GM19467 (cell line): ENCODE data around the gene CA7.

Experiments used
- ATAC-seq: cut with Tn5 transposase; IDR thresholded peaks from one replicate; pipeline ENCODE4 v1.9.1; 2021; ENCODE audit warnings: mild to moderate bottlenecking, moderate library complexity; ENCODE audit not compliant: unreplicated experiment

Gene CA7

GRCh38 chr16:66844342-66845079, at the start of gene CA7:
TSS of gene CA7 (plus strand) at chr16:66844414. CDS start at chr16:66844488, 74 bp downstream.
- ATAC-seq = no peak

- no peak for ATAC-seq
Measured at GRCh38 chr16:66798161-66798560, 46.1 kb upstream of the CA7 start.

GRCh38 chr16:66800856-66801255, 43.4 kb upstream of the CA7 start:
- ATAC-seq = no peak

GRCh38 chr16:66801320-66802105, 42.7 kb upstream of the CA7 start, which contains the start of gene TERB1:
TSS of gene TERB1 (minus strand) at chr16:66801584. CDS start at chr16:66796798, 4,786 bp downstream.
- ATAC-seq = no peak

- no peak for ATAC-seq
Measured at GRCh38 chr16:66802159-66802558, 42.1 kb upstream of the CA7 start.

- ATAC-seq = no peak
Measured at GRCh38 chr16:66809765-66810164, 34.4 kb upstream of the CA7 start.

GRCh38 chr16:66810391-66810790, 33.8 kb upstream of the CA7 start:
- ATAC-seq = no peak

- no peak for ATAC-seq
Measured at GRCh38 chr16:66811043-66811442, 33.2 kb upstream of the CA7 start.

- no peak for ATAC-seq
Measured at GRCh38 chr16:66814734-66815133, 29.5 kb upstream of the CA7 start.

- no peak for ATAC-seq
Measured at GRCh38 chr16:66824006-66824405, 20.2 kb upstream of the CA7 start.

- ATAC-seq = peak; percentile 88
Measured at GRCh38 chr16:66830422-66831404, 13.5 kb upstream of the CA7 start, which contains the start of gene NAE1. TSS of gene NAE1 (minus strand) at chr16:66830976. CDS start at chr16:66830899, 77 bp downstream.

GRCh38 chr16:66832190-66832589, 12.0 kb upstream of the CA7 start:
- no peak for ATAC-seq

- ATAC-seq = no peak
Measured at GRCh38 chr16:66832661-66833305, 11.4 kb upstream of the CA7 start.

GRCh38 chr16:66834746-66835145, 9.5 kb upstream of the CA7 start:
- no peak for ATAC-seq

- ATAC-seq = no peak
Measured at GRCh38 chr16:66840883-66841282, 3.3 kb upstream of the CA7 start.

GRCh38 chr16:66841366-66841765, 2.8 kb upstream of the CA7 start:
- ATAC-seq = no peak

- ATAC-seq = no peak
Measured at GRCh38 chr16:66842765-66843164, 1.4 kb upstream of the CA7 start.

GRCh38 chr16:66843191-66843590, 1.0 kb upstream of the CA7 start:
- ATAC-seq = no peak

GRCh38 chr16:66844009-66844341, 239 bp upstream of the CA7 start:
- no peak for ATAC-seq

- no peak for ATAC-seq
Measured at GRCh38 chr16:66845080-66845410, 831 bp downstream of the CA7 start.

GRCh38 chr16:66845791-66846221, 1.6 kb downstream of the CA7 start:
- ATAC-seq = no peak
